Hypothalamus (tissue), 51 donors: ENCODE measurements around the gene GPR39.

ENCODE experiments used
- DNase-seq, 51 donors: peaks; one replicate each; lab custom pipeline; 2025; lab: John Stamatoyannopoulos, UW

GPR39 gene

DNA sequence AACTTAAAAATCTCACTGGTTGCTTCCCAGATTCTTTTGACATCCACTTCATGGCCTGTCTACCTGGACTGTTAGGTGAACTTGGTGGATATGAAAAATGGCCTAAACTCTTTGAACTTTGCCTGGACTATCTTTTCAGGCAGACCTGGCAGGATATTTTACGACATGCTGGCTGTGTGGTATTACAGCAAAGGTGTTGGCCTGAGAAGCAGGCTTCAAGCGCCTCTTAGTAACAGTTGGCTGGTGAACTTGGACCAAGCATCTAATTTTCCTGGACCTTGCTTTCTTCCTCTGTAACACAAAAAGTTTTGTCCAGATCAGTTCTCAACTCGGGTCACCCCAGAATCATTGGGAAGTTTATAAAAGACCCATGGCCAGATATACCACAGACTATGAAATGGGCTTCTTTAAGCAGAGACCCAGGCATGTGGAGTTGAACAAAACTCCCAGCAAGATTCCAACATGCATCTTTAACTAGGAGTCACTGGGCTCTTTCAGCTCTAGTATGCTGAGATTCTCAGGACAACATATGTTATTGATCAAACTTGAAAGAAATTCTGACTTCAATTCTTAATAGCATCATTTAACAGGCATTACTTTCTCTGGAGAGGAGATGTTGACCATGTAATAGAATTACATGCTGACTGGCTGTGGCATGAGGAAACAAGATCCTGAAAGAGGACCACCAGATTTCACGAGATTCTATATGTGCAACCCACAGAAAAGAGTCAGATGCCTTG is 249.0 kb downstream of the GPR39 start:
- DNase-seq, result no peak

DNA sequence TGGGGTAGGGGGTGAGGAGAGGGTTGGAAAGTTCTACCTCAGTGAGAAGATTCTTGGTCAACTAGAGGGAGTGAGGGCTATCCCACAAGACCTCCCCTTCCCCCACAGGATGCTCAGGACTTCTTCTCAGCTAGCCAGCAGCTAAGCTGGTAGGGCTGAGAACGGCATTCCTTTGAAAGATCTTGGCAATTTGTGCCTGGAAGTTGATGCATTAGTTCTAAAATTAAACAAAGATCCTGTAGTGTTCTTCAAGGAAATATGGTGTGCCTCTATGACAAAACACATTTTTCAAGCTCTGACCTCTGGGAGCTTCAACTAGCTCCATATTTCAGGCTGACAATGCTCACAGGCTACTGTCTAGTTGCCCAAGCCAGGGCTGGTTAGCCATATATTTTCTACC is 251.1 kb downstream of the GPR39 start:
- DNase-seq, result no peak

DNA sequence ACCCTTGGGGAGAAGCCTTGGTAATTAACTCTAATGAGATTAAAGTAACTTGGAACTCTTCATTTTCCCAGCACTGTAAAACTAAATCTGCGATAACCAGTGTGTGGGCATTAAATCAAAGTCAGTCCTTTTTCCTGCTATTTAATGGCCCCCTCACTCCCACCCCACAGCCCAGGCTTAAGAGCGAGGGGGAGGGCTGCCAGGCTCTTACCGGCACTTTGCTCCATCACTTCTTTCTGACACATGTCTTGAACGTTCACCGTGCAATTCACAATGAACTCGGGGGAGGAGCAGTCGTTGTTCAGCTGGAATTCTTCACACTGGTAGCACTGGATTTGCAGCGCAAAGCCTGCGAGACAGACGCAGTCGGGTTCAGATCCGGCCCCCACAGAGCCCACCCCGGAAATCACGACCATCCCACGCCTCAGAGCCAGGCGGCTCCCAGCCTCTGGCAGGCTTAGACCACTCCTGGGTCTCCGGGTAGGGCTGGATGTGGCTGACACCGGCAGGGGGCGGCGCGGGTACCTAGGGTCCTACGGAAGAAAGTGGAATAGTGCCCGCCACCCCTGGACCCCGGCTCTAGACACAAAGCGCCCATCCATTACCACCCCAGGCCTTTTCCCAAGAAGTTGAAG is 251.7 kb downstream of the GPR39 start:
- DNase-seq, result peak in 17 of 51 donors; percentile 11 to 51 (median 34)

DNA sequence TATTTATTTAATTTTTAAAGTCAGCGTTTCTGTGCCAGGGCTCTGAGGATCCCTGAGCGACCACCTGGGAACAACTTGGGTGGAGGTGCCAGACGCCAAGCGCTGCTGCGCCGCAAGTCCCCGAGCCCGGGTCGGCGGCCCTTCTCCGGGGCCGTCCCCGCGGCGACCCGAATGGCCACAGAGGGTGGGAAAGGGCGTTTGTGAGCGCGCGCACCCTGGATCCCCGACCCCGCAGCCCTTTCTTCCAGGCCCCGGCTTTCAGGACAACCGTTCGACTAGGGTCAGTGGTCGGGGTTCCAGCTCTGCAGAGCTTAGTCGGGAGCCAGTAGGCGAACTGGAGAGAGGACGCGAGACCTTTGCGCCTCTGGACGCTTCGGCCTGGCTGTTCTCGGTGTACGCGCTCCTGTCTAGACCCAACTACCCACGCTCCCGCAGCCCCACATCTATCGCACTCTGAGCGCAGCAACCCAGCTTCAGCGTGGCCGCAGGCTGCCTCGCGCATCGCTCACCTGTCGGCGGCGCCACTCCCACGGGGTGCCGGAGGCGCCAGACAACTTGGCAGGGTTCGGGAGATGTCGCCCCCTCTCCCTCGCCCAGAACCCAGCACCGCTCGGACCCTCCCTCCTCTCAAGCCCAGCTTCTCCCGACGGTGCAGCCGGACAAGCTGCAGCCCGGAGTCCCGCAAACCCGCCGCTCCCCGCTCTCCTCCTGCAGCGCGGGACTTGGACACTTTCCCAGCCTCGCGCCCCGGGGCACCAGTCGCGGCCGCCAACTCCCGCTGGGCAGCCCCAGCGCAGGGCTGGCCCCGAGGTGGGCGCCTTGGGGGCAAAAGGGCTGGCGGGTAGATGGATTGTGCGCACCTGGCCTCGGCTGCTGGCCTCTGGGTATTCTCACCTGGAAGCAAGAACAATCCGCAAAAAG is 252.6 kb downstream of the GPR39 start:
- peak in 15 of 51 donors; percentile 7 to 60 (median 24) for DNase-seq

DNA sequence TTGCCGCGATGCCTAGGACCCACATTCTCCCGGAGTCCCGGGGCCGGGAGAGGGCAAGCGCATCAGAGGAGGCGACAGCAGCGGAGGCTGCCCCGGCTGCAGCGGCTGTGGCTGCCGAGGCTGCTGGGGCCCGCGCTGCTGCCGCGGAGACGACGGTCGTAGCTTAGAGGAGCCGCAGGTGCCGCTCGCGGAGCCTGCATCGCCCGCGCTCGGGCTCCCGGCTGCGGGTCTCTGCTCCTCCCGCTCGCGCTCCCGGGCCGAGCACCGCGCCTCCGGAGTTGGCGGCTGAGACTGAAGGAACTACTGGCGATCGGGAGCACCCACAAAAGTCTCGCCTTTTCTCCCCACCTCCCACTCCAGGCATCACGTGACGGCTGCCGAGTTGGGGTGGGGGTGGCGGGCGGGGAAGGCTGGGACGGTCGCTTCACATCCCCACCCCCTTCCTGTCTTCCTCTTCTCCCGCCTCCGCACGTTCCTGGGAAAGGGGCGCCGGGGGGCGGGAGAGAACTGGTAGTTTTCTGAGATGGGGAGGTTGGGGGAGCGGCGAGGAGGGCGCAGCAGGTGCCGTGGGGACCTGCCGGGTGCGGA is 253.4 kb downstream of the GPR39 start, which contains the start of gene LYPD1:
TSS of gene LYPD1 (minus strand) at position 298 of the 588 bp plus-strand sequence. CDS start at position 25, 273 bp downstream.
- DNase-seq, result peak in 33 of 51 donors; percentile 12 to 68 (median 48)

DNA sequence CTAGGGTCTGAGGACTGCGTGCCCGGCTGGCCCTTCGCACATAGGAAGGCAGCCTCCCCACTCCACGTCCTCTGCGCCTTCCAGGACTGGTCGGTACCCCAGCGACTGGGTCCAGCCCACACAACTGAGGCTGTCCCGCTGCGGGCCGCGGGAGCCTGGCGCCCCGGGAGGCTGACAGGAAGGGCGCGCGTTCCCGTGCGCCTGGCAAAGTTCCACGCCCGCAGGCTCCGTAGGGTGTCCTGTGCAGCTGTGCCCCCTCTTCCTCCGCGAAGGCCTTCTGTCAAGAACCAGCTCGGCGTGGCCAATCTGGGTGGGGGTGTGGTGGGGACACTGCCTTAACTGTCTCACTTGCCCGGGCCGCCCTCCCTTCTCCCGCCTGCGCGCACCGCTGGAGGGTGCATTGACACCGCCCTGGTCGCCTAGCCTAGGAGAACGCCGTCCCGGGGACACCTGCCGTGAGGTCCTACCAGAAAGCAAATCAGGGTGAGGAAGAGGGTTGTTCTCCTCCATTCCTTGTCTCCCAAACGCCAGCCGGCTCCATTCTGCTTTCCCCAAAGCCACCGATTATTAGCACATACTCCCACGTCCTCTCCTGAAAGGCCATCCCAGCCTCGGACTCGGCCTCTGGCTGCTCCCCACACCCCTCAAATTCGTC is 254.0 kb downstream of the GPR39 start:
- DNase-seq, result peak in 35 of 51 donors; percentile 12 to 77 (median 43)

DNA sequence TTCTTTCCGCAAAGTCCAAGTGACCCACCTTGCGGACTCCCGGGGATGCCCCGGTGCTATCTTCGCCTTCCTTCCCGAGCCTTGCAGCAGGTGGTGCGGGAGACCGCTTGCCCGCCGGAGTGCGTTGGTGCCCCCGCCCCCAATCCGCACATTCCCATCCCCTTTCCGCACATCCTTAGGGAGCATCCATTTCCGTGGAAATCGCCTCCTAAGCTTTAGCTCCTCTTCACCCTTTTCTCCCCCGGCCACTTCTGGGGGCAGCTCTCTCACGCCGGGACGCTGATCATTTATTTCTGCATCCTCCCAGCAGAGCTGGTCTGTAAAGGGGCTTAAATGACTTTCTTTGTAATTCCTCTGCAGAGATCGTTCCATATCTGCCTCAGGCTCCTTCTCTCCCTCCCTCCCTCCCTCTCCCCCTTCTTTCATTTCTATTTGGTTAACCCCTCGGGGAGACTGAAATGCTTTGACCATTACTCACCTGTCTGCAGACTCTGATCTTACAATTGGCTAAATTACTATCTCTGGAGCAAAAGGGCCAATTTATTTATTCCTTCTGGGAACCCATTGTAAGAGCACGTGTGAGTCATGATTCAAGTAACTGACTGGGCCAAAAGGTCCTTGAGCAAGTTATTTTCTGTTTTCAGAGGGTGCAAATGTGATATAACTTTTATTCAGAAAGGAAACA is 254.7 kb downstream of the GPR39 start:
- DNase-seq, result peak in 9 of 51 donors; percentile 23 to 62 (median 30)

DNA sequence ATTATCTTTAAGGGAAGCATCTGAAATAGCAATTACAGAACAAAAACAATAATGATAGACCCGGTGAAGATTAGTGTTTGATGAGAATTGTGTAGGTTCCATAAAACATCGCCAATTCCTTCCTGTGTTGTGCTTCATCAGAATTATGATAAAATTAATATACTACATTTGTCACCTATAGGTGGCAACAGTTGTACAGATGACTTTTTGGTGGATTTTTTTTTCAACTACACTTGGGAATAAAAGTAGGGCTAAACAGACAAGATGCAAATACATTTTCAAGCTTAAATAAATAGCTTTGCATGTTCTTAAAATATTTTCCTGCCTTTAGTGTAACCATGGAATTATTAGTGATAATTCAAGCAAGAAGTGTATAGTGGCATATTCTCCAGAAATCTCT is 260.4 kb downstream of the GPR39 start:
- no peak for DNase-seq

DNA sequence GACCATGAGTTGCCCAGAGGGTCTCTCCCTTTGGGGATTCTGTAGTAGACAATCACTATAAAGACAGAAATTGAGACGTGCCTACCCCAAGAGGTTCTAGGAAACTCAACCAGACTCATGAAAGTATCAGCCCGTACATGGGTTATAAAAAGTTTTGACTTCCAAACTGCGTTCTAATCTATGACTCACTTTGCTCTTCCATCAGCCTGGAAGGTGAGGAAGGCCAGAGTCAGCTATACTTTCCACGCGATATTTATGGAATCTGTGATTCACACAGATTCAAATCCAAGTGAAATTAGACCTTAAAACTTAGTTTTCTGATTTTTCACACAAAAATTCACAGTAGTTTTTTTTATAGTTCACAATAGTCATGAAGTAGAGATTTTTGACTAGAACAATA is 261.1 kb downstream of the GPR39 start:
- DNase-seq, result no peak

DNA sequence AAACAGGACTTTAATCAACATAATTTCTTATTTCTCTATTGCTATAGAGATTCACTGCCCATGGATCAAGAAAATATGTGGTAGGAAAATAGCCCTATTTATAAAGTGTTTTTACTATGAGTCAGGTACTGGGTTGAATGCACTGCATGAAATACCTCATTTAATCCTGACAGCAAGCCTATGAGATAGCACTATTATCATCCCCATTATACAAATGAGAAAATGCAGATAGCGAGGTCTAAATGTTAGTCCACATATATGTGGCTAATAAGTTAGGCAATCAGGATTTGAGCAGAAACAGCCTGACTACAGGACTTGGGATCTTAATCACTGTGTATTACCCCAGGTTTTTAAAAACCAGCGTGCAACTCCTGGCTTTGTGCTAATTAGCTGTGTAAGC is 261.9 kb downstream of the GPR39 start:
- no peak for DNase-seq

DNA sequence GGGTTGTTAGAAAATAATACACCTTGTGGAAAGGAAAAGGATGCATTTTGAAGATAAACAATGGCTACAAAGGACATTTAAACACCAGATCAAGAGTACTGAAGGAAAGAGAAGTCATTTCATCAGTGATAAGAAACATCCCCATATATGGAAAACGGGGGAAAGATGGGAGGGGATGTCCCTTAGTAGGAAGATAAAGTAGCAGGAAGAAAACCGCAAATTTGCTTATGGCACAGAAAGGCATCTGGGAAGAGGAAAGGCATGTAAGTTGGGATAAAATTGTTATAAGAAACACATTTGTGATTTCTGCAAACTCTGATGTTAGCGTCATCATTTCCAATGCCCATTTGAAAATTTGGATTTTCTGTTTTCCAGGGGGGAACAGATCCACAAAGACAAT is 263.9 kb downstream of the GPR39 start:
- DNase-seq, result no peak

DNA sequence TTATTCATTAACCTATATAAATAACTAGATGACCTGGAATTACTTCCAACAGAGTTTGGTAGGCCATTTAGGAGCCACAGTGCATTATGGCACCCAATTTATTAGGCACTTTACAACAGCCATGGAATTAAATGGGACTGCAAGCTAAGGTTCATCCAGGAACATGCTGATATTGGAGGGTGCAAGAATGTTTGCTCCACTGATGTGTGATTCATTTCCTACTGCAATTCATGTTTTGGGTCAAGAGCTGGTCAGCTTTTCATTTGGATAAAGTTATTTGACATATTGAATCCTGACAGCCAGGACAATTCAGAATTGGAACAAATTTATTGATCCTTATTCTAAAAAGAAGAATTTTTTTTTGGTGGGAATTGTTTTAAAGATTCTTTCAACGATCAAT is 265.2 kb downstream of the GPR39 start:
- no peak for DNase-seq

DNA sequence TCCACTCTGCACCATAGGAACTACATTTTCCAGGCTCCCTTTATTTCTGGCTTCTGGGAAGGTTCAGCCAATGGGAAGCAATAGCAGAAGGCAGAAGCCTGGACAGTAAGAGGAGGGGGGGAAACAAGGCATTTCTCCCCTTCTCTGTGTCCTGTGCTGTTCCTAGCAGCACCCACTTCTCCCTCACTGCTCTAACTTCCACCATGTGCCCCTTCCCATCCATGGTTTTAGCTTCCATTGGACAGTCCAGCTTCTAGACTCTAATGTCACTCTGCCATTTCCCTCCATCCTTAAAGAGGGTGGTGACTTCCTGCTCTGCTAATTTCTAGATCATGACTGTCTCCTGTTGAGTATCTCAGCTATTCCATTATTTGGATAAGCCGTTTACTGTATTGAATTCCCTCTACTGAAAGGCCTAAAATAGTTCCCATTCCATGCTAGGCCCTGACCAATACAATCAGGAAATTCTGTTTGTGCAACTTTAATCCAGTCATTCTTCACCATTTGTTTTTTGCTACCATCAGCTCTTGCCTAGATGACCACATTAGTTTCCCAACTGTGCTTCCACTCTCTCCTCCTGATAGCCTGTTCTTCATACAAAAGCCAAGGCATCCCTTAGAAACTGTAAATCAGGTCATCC is 274.2 kb downstream of the GPR39 start:
- DNase-seq, result no peak

DNA sequence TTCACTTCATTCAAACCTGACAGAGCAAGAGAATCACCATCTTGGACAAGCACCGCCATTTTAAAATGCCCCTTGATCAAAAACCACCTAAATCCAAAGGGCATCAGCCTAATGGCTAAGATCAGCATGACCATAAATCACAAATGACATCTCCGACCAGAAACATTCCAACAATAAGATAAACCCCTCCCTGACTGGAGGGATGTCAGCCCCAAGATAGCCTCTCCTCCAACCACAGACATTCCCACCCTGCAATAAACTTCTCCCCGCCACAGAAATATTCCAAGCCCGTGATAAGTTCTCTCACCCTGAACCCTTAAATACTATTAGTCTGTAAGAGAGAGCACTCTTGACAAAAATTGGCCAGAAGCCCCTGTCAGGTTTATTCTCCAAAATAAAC is 275.0 kb downstream of the GPR39 start:
- DNase-seq, result no peak

DNA sequence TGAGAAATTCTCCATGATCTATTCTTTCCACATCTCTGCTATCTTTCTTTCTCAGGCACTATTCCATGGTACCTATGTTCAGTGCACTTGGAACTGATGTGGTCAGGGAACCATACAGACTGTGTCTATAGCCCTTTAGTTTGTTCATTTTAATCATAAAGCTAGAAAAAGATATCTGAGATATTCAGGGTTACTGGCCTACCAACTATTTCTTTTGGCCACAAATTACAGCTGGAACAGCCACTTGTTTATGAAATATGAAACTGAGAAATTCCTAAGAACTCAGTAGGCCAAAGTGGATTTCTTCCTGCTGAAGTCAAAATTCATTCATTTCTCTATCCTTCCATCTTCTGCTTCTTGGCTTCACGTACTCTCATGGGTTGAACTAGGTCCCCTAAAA is 276.2 kb downstream of the GPR39 start:
- DNase-seq, result no peak
